Esophagus (tissue), 2 donors: Measurements from ENCODE around the gene TSPAN13. TPM values are rescaled to one million over a fixed set of nuclear protein-coding genes. Genes with fewer than 3 reads are reported as not detected.

Source experiments
- H3K27ac ChIP-seq, 2 donors: one replicate each; pipeline ENCODE4 v1.5.1; 2013; ENCODE audit warnings: low read depth in 2 of 2, mild to moderate bottlenecking in 2 of 2, inconsistent platforms in 1 of 2, low read length in 1 of 2, moderate library complexity in 1 of 2
- H3K27me3 ChIP-seq, 2 donors: one replicate each; pipeline ENCODE4 v1.6.1; 2013; ENCODE audit warnings: low read length in 2 of 2, control low read depth in 1 of 2, mild to moderate bottlenecking in 1 of 2; ENCODE audit not compliant: insufficient read depth in 2 of 2, control insufficient read depth in 1 of 2
- H3K36me3 ChIP-seq, 2 donors: one replicate each; pipeline ENCODE4 v1.6.1; 2013; ENCODE audit warnings: low read length in 1 of 2; ENCODE audit not compliant: control insufficient read depth in 2 of 2, insufficient read depth in 2 of 2
- H3K4me1 ChIP-seq, 2 donors: one replicate each; pipeline ENCODE4 v1.6.1; 2013; ENCODE audit warnings: low read length in 1 of 2; ENCODE audit not compliant: control insufficient read depth in 2 of 2, insufficient read depth in 2 of 2
- H3K4me3 ChIP-seq, 2 donors: one replicate each; pipeline ENCODE4 v1.5.1; 2013; ENCODE audit warnings: low read length in 2 of 2, mild to moderate bottlenecking in 2 of 2, low read depth in 1 of 2, moderate library complexity in 1 of 2
- H3K9me3 ChIP-seq, 2 donors: one replicate each; pipeline ENCODE4 v1.6.1; 2013; ENCODE audit warnings: mild to moderate bottlenecking in 2 of 2, low read depth in 1 of 2, low read length in 1 of 2, moderate library complexity in 1 of 2; ENCODE audit not compliant: control insufficient read depth in 2 of 2, insufficient read depth in 1 of 2
- WGBS, 2 donors: extraction: QIAGEN DNeasy Blood & Tissue Kit; methylation state at CpG; one replicate each; pipeline ENCODE4 v1.1.7; 2013; 5-methylcytosine and 5-hydroxymethylcytosine counted together
- polyA plus RNA-seq, 2 donors: library from polyadenylated mRNA; stranded (reverse); fragments of 200-250 nt; gene quantifications; one replicate each; pipeline ENCODE4 v1.2.3, GENCODE V29; 2013
- donor health status: healthy with polysubstance abuse.
- donor health status: Bipolar disorder and iron deficiency.

The TSPAN13 gene
- polyA plus RNA-seq, 2 donors, result 10.8 to 13.6 TPM

DNA sequence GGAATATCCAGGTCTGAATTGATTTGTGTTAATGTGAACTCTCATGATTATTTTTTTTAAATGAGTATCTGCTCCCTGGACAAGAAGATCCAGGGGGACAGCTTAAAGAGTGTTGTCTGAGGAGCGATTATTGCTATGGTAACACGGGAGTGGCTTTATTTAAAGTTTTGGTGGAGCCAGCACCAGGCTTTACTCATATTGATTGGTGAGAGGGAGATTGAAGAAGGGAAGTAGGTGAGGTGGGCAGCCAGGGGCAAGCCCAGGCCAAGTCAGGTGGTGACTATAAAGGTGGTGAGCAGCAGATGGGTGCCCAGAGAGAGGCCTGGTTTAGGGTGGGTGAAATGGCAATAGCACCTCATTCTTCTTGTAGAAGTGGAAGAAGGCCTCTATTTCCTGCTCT, 61.4 kb downstream of the TSPAN13 start:
- Histone ChIP-seq H3K36me3 (no peaks in the 10 kb centered on the region), H3K9me3 (no peaks in the 10 kb centered on the region), H3K27me3 (peaks cover 0 to 3% of the 10 kb centered on the region in 2 donors), H3K27ac (no peak overlapping the region), H3K4me3 (no peak overlapping the region), H3K4me1 (no peaks in the 10 kb centered on the region)
- WGBS, 2 donors, result 40 to 67% methylated on average over 2 of the region's 2 CpGs

DNA sequence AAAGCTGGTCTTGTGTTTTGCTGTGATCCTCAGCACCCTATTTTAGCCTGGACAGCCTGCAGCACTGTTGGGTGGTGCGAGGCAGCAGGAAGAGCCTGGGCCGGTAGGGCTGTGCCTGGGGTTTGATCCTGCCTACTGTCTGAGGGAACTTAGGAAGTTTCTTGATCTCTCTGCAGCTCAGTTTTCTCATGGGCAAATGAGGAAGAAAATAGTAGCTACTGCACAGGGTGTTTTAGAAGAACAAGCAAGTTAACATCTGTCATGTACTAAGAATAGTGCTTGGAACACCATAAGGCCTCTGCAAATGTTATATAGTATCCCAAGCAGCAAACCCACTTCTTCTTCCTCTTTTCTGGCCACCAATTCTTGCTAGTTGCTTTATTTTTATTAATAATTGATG, 63.3 kb downstream of the TSPAN13 start:
- WGBS, 2 donors, result 53 to 64% methylated on average over 2 of the region's 2 CpGs
- no peak overlapping the region for H3K27ac ChIP-seq
- H3K4me1 ChIP-seq, result no peaks in the 10 kb centered on the region
- H3K4me3 ChIP-seq, result no peak overlapping the region
- H3K36me3 ChIP-seq, result no peaks in the 10 kb centered on the region
- H3K27me3 ChIP-seq, result peaks cover 0 to 3% of the 10 kb centered on the region in 2 donors
- no peaks in the 10 kb centered on the region for H3K9me3 ChIP-seq

DNA sequence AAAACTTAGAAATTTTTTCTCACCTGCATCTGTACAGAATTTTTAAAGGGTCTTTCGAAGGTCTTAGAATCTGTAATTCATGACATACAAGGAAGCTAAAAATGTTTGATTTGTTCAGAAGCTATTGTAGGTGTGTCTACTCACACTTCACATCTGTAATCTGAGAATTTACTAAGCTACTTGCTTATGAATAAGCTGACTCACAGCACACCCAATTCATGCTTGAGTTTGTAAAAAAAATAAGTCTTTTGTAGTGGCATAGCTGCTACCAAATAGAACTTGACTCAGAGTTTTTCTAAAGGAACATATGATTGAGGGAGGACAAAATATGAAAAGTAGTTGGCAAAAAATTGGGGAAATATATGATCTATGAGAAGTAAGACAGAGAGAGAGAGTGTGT, 64.0 kb downstream of the TSPAN13 start:
- Histone ChIP-seq H3K9me3 (no peaks in the 10 kb centered on the region), H3K27me3 (peaks cover 0 to 3% of the 10 kb centered on the region in 2 donors), H3K36me3 (no peaks in the 10 kb centered on the region), H3K4me3 (no peak overlapping the region), H3K27ac (no peak overlapping the region), H3K4me1 (no peaks in the 10 kb centered on the region)
- 50 to 64% methylated on average over 1 of the region's 1 CpG for WGBS, 2 donors

DNA sequence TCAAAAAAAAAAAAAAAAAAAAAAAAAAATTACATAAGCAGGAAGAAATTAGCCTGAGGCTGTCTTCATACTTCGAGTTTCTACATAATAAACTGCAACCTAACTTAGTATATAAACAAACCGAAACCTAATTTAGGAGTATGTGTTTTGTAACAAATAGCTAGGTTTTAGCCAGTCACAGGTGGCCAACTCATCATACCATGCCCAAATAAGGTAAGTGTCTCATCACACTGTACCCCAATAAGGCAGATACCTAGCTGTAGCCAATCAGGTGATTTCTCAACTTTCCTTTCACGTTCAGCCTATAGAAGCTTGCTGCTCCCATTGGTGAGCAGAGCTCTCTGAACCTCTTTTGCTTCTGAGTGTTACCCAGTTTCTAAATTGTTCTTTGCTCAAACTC, 65.2 kb downstream of the TSPAN13 start:
- Histone ChIP-seq H3K9me3 (no peaks in the 10 kb centered on the region), H3K4me3 (no peak overlapping the region), H3K4me1 (no peaks in the 10 kb centered on the region), H3K27me3 (peaks cover 0 to 3% of the 10 kb centered on the region in 2 donors), H3K36me3 (no peaks in the 10 kb centered on the region), H3K27ac (no peak overlapping the region)
- 77 to 82% methylated on average over 3 of the region's 3 CpGs for WGBS, 2 donors

DNA sequence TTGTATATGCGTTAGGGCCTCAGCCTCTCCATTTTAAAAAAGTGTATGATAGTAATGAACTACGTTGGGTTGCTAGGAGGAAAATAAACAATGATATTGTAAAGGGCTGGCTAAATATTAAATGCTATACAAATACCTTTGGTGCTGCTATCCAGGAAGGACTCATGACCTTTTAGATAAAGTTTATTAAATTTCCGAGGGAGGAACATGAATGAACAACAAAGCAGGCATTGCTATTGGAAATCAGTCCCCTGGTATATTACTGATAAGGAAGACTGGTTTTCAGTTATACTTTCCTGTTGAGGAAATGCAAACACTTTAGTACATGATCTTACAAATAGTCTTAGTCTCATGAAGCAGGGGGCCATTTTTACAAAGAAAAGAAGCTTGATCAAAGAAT, 68.5 kb downstream of the TSPAN13 start:
- Histone ChIP-seq H3K9me3 (no peaks in the 10 kb centered on the region), H3K4me1 (no peaks in the 10 kb centered on the region), H3K36me3 (no peaks in the 10 kb centered on the region), H3K27ac (no peak overlapping the region), H3K27me3 (no peaks in the 10 kb centered on the region), H3K4me3 (no peak overlapping the region)
- 50 to 61% methylated on average over 3 of the region's 3 CpGs for WGBS, 2 donors

DNA sequence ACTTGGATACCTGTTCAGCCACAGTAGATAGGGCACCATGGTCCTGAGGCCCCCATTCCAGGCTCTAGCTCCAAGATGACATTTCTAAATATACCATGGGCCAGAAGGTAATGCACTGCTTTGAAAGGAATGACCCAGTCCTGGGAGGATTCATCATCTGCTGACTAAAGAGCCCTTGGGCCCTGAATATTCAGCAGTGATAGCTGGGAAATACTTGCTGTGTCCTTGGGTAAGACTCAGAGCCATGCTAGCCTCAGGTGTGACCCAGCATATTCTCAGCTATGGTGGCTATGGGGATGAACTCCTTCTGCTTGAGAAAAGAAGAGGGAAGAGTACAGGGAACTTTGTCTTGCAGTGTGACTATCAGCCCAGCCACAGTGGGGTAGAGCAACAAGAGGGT, 72.5 kb downstream of the TSPAN13 start:
- Histone ChIP-seq H3K27me3 (no peaks in the 10 kb centered on the region), H3K4me1 (no peaks in the 10 kb centered on the region), H3K4me3 (no peak overlapping the region), H3K36me3 (no peaks in the 10 kb centered on the region), H3K9me3 (no peaks in the 10 kb centered on the region), H3K27ac (no peak overlapping the region)

DNA sequence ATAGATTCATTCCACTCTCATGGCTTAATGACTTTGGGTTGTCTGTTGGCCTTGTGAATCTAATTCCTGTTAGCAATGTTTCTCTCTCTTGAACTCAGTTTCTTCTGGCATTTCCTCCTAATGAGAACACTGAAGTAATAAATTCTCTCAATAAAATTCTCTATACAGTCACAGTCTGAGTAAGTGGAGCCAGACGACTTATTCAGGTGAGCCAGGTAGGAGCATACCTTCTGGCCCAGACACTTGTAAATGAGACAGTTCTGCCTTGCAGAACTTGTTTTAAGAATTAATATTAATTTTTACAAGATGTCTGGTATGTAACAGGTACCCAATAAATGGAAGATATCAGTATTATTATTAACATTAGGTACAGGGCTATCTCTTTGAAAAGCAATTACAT, 79.8 kb downstream of the TSPAN13 start:
- Histone ChIP-seq H3K4me3 (no peak overlapping the region), H3K9me3 (no peaks in the 10 kb centered on the region), H3K27me3 (no peaks in the 10 kb centered on the region), H3K36me3 (no peaks in the 10 kb centered on the region), H3K4me1 (no peaks in the 10 kb centered on the region), H3K27ac (no peak overlapping the region)
- 82 to 83% methylated on average over 1 of the region's 1 CpG for WGBS, 2 donors

Other genes starting within 250 kb of the TSPAN13 start
- gene LRRC72, start 226.9 kb upstream of the TSPAN13 start, polyA plus RNA-seq, result not detected
- 1 to 10 TPM; 5.0 to 5.9 TPM for gene ANKMY2, start 108.0 kb upstream of the TSPAN13 start, polyA plus RNA-seq
- 10 to 100 TPM; 32.9 to 47.9 TPM for gene BZW2, start 107.6 kb upstream of the TSPAN13 start, polyA plus RNA-seq
- 1 to 10 TPM; 1.6 to 3.3 TPM for gene AGR2, start 51.2 kb downstream of the TSPAN13 start, polyA plus RNA-seq
- gene AGR3, start 128.2 kb downstream of the TSPAN13 start, polyA plus RNA-seq, result under 1 TPM in 1 of 2 donors, not detected in 1; 0.07 TPM